GM21619 (cell line): ENCODE measurements around the gene MARS1.
A peak's percentile ranks its signal among the peaks of the same experiment; 100 is the strongest.

Experiments used
- ATAC-seq: cut with Tn5 transposase; IDR thresholded peaks from one replicate; pipeline ENCODE4 v1.9.1; 2021; ENCODE audit not compliant: unreplicated experiment

MARS1 gene

DNA sequence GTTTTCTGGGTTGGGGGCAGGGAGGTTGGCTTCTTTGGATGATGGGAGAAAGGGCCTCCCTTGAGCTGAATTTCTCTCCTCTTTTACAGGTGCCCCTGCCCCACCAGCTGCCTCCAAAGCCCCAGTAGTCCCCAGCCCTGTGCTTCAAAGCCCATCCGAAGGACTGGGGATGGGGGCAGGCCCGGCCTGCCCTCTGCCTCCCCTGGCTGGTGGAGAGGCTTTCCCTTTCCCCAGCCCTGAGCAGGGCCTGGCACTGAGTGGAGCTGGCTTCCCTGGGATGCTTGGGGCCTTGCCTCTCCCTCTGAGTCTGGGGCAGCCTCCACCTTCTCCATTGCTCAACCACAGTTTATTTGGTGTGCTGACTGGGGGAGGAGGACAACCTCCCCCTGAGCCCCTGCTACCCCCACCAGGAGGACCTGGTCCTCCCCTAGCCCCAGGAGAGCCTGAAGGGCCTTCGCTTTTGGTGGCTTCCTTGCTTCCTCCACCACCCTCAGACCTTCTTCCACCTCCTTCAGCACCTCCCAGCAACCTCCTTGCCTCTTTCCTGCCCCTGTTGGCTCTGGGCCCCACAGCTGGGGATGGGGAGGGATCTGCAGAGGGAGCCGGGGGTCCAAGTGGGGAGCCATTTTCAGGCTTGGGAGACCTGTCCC lies 38.7 kb downstream of the MARS1 start:
- ATAC-seq: no peak

DNA sequence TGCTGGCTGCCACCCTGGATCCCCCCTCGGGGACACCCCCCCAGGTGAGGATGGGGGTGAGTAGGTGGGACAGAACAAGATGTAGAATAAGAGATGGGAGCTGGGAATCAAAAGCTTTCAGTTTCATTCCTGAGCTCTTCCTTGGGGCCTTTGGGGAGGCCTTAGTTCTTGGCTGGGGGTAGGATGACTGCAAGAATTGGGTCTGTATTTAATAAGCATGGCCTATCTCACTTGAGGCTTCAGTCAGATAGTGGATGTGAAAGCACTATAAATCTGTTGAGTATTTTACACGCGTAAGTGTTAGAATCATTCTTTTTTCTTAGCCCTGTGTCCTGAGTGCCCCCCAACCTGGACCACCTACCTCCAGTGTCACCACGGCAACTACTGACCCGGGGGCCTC lies 39.3 kb downstream of the MARS1 start:
- no peak for ATAC-seq

DNA sequence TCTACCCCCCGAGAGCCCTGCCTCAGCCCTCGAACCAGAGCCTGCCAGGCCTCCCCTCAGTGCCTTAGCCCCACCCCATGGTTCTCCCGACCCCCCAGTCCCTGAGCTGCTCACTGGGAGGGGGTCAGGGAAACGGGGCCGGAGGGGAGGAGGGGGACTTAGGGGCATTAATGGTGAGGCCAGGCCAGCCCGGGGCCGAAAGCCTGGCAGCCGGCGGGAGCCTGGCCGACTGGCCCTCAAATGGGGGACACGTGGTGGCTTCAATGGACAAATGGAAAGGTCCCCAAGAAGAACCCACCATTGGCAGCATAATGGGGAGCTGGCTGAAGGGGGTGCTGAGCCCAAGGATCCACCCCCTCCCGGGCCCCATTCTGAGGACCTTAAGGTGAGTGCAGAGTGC lies 40.3 kb downstream of the MARS1 start:
- no peak for ATAC-seq

DNA sequence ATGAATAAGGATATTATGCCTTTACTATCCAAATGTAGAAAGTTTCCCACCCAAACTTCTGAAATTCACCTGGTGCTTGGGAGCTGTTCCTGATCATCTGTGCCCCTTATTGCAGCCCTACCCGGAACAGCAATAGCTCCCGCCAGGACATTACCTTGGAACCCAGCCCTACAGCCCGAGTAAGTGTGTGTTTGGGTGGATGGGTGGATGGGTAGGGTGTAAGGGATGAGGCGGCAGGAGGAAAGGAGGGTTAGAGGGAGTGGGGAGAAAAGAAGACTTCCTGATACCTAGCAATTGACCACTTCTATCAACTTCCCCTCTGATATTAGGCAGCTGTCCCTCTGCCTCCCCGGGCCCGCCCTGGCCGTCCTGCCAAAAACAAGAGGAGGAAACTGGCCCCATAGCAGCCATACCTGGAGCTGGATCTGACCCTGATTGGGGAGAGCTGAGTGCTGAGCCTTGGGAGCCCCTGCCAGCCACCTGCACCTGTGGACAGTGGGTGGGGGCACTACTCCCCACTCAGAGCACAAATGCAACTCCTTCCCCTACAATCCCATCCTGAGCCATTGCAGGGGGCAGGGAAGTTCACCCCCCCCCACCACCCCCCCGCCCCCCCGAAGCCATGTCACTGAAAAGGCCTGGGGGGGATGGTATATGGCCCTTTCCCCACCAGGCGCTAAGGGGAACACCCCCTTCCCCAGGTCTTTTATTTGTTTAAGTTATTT lies 41.1 kb downstream of the MARS1 start:
- no peak for ATAC-seq

DNA sequence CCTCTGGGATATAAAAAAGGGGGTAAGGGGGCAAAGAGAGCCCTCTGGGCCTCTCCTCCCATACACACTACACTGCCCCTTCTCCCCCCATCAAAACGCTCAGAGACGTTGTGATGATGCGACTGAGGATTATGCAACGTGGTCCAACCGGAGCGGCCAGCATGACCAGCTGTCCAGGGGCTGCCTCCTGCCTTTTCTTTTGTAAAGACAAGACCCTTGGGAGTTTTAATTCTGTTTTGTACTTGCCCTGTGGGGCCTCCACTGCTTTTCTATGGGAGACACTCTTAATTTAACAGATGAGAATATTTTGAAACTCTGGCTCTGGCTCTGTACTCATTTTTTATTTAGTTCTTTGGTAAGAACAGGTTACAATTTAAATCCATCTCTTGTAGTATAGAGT lies 42.0 kb downstream of the MARS1 start:
- no peak for ATAC-seq

DNA sequence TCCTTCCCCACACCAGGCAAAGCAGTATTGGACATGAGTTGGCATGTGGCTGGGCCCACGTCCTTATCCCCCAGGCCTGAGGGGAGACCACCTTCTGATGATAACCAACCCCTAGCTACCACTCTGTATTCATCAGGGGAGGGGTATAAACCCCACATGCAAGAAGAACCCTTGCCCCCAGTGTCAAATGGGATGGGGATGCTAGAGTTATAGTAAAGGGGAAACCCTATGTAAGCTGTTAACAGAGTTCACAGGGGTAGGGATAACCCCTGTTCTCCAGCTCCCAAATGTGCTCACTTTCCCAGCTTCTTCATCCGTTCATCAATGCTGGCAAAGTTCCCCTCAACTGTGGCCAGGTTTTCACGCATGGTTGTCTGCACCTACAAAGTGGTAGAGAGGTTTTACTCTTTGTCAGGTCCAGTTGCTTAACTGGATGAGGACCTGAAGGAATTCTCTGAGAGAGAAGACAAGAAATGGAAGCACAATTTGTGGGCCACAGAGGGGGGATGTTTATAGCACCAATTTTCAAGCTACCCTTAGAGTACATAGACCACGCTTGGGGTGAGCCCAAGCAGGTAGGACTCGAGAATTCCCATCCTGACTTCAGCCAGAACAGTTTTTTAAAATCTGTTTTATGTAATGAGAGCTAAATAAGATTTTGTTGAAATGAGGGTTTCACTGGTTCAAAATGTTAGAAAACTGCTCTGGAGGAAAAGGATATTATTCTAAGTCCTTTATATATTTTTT lies 42.7 kb downstream of the MARS1 start:
- no peak for ATAC-seq

DNA sequence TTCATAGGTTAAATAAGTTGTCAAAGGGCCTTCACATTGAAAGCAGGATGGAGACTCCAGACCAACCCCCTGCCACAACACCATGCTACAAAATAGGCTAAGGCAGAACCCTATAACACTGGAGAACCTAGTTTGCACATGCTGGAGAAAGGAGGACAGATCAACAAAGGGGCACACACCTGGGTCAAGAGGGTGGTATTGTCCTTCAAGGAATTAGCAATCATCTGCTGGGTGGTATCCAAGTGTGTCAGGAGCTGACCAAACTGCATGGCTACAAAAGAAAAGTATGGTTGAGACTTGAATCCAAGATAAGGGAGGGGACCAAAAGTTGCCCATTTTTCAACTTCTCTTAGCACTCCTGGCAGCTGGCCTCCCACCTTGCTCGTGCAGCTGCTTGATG lies 44.0 kb downstream of the MARS1 start:
- no peak for ATAC-seq

DNA sequence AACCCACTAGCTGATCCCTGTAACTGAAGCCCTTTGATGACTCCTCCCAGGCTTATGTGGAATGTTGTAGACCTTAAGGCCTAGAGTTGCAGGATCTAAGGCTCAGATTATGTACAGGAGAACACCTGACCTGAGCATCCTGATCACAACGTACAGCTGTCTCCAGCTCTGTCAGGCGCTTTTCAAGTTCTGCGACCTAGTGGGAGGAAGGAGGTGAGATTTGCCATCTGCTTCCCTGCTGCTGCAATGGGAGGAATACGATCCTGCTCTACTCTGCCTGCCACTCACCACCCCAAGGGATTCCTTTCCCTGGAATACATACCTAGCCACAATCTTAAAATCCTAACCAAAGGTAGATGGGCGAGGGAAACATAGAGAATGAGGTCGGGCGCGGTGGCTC lies 45.2 kb downstream of the MARS1 start:
- ATAC-seq: no peak

DNA sequence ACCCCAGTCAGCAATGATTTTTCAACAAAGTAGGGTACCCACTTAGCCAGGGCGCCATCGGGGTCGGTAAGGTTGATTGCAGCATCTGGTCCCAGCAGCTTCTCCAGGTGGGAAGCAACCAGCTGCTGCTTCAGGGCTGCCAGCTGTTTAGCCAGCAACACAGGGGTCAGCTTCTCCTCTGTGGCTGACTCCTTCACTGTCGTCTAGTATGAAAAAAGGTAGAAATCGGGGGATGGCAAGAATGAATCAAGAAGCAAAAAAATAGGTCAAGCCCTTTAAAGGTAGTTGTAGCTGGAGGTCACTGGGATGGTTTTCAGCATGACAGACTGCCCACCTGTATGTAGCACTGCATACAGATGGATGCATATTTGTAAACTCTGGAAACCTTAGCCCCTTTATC lies 46.4 kb downstream of the MARS1 start:
- ATAC-seq: no peak

DNA sequence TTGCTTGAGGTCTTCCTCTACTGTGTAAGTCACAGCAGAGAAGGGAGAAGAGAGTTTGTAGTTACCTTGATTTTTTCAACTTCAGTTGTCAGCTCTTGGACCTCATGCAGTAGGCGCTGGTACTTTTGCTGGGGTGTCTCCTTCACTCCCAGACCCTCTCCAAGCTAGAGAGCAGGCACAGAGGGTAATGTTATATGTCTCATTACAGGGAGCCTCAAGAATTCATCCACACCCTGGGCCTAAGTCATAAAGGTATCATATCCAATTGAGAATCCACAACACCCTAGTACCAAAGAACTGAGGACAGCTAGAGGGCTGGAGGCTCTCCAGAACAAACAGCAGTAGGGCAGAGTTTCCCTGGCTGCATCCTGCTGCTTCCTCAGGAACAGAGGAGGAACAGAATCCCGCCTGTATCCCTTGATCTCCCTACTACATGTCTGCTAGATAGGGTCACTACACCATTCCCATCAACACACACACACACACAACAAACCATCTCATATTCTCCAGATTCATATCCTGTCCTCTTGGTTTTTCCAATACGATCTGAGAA lies 47.2 kb downstream of the MARS1 start:
- no peak for ATAC-seq

DNA sequence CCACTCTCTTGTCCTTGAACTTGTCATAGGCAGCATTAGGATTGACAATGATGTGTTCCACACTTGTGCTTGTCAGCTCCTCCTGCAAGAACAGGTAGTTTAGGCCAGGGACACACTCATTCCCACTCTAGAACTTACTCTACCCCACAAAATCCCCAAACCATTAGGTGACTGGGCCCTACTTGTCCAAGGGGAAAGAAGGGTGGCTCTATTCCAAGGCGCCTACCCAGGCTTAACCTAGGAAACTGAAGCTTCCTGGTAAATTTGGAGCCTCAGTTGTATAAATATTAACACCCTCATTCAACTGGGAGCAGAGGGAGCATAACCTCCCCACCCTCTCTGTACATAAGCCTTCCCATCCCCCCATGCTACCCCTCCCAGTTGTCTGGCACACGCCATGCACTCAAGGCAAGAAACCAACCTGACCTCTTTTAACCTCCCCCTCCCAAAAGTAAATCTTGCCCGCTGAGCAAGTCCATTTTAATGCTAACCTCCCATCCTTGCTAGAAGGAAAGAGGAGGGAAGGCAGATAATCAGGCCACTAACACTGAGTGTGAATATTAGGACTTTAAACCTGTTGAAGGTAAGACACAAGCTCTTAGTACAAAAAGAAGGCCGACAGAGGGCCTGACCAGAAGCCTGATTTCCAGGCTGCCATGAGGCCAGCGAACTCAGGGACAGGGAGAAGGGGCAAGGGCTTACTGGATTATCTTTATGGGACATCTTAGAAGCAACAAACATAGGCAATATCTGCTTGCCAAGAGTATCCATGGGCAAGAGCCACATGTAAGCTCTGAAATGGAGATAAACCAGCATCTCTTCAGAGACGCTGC lies 48.1 kb downstream of the MARS1 start:
- ATAC-seq: no peak

DNA sequence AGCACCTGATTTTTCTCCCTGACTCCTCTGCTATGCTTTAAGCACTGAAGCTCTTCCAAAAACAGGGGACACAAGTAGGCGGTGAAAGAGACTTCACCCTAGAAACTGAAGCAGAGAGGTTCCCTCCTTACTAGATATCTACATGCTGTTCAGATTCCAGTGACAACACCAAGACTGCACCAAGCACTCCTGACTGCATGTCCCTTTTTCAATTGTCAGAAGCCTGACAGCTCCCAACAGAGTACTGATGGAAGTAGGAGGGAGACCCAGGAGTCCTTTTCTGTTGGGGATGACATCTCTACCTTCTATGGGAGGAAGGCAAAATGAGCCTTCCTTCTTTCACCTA lies 48.7 kb downstream of the MARS1 start:
- ATAC-seq: no peak

DNA sequence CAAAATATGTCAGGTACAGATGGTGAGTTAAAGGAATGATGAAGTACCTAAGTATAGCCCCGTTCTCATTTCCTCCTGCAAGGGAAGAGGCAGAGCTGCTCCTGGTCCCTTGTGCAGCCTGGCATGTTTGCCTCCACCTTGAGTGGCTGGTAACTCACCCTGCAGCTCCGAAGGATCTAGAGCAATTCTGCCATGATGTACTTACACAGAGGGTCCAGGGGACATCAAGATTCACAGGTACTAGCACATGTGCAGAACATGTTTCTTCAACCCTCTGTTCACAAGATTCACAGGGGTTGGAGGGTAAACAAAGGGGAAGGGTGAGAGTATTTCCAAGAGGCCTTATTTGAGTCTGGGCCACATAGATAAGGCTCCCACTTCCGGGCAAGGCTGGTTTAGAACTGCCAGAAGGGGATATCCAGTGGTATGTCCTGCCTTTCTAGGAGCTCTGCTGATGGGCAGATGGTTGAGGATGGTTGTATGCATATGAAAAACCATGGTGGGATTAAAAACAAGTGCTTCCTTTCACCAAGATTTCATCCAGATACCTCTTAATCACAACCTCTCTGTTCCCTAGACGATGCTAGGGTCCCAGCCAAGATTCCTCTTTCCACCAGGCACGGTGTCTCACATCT lies 51.4 kb downstream of the MARS1 start:
- ATAC-seq: no peak

DNA sequence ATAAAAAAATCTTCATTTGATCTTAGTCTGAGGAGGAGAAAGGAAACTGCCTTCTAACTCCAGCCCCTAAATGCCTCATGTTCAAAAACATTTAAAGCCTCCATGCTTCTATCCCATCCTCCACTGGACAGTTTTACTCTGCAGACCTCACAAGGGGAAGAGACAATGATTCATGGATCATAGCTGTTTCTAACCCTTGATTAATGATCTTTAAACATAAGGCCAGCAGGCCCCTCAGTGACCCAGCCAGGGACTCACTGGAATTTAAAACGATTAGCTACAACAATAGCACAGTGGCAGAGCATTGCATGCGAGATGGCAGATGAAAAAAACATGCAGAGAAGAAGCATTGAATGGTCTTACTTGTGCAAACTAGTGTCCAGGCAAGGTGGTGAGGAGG lies 53.1 kb downstream of the MARS1 start:
- no peak for ATAC-seq

DNA sequence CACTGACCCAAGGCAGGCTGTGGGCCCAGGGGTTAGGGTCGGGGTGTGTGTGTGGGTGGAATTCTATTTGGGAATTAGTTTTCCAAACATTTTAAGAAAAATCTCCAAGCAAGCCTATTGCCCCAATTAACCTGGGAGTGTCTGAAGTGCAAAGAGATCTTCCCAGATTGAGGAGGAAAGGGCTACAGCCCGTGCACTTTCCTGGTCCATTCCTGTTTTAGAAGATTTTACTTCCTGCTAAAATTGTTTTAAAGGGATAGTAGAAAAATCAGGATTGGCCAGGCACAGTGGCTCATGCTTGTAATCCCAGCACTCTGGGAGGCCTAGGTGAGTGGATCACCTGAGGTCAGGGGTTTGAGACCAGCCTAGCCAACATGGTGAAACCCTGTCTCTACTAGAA lies 53.8 kb downstream of the MARS1 start:
- ATAC-seq: no peak

DNA sequence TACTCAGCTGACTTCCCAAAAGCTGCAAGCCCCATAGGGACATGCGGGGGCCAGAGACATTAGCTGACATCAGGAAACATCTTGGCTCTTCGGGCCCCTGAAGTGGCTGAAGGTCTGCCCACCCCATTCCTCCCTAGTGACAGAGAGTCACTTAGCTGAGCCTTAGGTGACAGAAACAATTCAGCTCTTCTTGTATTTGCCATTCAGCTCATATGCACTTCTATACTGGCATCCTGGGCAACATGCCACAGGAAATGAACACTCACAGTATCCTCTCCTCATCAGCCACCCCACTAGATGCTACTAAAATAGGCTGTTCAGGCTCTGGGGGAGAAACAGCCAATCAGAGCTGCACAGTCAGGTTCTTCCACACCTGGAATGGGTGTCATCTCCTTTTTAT lies 55.7 kb downstream of the MARS1 start:
- ATAC-seq: no peak

DNA sequence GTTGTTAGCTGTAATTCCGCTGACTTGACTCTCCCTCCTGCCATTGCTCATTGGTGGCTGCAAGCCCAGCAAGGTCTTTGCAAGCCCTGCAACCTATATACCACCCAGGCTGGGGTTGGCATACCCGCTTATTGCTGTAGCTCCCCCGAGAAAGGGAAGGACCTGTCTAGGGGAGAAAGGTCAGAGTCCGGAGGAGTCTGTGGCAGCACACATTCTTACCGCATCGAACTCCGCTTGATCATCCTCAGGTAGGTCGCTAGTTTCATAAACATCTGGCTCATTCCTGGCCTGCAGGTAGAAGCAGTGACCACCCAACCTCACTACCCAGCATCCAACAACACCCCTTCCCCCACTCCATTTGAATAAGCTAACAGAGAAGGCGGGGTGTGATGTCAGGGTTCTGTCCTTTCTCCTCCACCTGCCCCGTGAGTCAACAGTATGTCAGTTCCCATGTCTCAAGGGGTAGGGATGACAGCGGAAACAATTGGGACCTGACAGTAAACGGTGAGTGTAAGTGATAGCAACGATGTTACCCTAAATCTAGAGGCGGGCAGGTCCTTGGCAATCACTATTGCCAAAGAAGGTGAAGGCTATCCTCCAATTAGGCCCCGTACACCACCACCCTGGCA lies 58.1 kb downstream of the MARS1 start:
- ATAC-seq: no peak

DNA sequence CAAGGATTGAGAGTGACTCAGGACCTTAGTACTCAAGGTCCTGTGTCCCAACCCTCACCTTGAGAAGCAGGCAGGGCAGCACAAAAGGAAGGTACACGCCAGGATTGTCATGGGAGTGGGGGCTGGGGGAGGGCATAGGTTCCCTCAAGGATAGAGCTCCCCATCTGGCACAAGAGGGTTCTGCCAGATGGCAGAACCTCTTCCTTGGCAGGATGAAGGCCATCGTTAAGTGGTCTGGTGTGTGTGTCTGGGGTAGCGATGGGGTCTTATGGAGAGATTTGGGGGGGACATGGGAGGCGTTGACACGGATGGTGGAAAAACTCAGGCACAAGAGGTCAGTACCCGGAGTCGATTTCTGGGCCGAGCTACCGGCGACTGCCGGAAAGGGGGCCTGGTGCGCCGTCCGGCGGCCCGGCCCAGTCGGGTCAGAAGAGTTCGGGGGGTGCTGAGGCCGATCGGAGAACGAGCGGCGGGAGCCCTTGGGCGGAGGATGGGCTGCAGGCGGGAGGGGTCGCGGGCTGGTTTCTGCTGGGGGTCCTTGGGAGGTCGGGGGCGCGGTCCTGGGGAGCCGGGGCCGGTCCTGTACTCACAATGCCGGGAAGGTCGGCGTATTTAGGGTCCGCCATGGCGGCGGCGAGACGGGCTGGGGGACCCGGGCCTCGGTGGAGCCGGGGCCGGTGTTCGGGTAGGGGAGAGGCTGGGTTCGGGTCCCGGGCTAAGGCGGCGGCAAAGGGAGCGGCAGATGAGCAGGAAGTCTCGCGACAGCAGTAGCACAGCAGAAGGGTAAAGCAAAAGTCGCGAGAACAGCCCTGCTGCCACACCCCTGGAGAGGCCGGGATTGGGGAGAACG lies 58.8 kb downstream of the MARS1 start, which contains the start of gene DCTN2:
TSS of gene DCTN2 (minus strand) at position 755 of the 850 bp plus-strand sequence. CDS start at position 626, 129 bp downstream.
- peak; percentile 99 for ATAC-seq
